ENCODE results near the gene FTO. TPM values are rescaled to one million over a fixed set of nuclear protein-coding genes. Genes with fewer than 3 reads are reported as not detected.

FTO gene
- total RNA-seq, 1 donor from 2014 or later: 97.3 TPM

GRCh38 chr16:53779186-53779585, 75.2 kb downstream of the FTO start:
- DNase-seq (ENCODE audit: extremely low read depth, low read depth, low spot score): no peak

- no peak for DNase-seq (ENCODE audit: extremely low read depth, low read depth, low spot score)
These were observed 76.1 kb downstream of the FTO start for GRCh38 chr16:53780051-53780450.

GRCh38 chr16:53781023-53781605, 77.2 kb downstream of the FTO start:
- DNase-seq (ENCODE audit: extremely low read depth, low read depth, low spot score): no peak

DNA sequence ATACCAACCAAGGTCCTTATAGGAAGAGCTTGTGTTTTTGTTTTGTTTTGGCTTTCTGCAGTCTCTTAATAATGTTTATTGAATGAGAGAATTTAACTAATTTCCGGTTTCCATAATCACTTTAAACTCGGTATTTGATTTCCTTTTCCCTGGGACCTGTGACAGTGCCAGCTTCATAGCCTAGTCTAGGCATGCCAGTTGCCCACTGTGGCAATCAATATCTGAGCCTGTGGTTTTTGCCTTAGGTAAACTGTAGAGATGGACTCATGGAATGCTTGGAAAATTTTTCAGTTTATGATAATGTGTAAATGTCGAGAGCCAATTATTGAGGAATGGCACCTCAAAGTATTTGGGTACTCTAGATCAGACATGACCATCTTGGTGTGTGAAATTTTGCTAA, 78.2 kb downstream of the FTO start:
- no peak for DNase-seq (ENCODE audit: extremely low read depth, low read depth, low spot score)

- DNase-seq (ENCODE audit: extremely low read depth, low read depth, low spot score): no peak
These were observed 80.3 kb downstream of the FTO start for GRCh38 chr16:53784291-53784690.

DNA sequence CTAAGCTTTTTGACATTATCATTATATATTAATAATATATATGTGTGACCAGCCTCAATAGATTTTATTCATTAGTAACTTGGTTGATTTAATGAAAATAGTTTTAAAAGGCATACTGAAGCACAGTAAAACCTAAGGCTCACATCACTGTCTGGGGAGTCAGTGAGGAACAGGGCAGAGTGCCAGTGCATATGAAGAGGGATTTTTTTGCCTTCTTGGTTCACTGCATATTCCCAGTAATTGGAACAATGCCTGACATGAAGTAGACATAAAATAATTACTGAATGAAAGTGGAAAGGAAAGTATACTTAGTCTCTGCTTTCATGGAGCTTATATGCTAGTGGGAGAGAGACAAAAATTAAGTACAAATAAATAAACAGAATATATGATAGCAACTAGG, 81.1 kb downstream of the FTO start:
- DNase-seq (ENCODE audit: extremely low read depth, low read depth, low spot score): no peak

GRCh38 chr16:53785916-53786315, 82.0 kb downstream of the FTO start:
- no peak for DNase-seq (ENCODE audit: extremely low read depth, low read depth, low spot score)

DNA sequence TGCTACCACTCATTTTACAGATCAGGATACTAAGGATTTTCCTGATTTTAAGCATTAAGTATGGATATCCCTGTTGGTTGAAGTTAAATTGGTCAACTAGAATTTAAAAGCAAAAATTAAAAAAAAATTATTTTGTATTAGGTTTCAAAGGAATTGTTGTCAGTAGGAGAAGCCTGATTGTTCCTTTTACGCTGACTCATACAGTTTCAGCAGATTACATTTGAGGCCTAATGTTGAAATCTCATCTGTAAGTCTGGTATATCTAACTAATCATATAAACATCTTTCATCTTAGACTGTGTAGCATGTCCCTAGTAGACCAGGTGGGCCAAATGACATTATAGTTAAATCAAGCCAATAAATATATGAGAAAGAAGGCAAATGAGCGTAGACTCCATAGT, 83.5 kb downstream of the FTO start:
- no peak for DNase-seq (ENCODE audit: extremely low read depth, low read depth, low spot score)

- no peak for DNase-seq (ENCODE audit: extremely low read depth, low read depth, low spot score)
These were observed 85.2 kb downstream of the FTO start for GRCh38 chr16:53789137-53789536.

DNA sequence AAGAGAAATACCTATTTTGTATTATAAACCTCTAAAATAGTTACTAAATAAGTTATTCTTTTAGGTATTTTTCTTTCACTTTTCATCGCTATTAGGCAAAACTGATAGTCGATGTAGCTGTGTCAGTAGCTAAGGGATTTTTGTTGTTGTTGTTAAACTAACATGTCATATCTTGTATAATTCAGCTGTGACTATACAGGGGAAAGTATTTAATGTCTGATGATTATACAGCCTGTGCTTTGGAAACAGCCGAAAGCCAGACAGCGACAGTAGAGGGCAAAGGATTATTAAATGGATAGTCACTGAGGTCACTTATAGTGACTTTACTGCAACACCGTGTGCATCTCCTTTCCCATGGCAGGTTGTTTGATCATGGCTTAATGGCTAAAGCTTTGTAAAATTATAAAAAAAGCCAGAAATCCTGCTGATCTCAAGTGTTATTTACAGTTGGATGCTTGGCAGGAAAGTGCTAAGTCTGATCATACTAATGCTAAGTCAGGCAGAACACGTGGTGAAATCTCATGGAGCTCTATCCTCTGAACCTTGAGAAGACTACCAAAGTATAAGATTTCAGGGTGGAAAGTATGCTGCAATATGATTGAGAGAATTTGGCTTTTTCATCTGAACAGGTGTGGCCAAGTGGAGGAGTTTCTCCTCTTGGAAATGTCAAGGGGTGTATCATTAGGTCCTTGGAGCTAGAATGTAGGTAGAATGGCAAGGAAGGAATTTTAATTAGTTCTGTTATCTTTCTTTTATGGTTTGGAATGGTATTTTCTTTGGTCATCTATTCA, 88.4 kb downstream of the FTO start:
- DNase-seq (ENCODE audit: extremely low read depth, low read depth, low spot score): no peak

- no peak for DNase-seq (ENCODE audit: extremely low read depth, low read depth, low spot score)
These were observed 99.5 kb downstream of the FTO start for GRCh38 chr16:53803451-53803850.

DNA sequence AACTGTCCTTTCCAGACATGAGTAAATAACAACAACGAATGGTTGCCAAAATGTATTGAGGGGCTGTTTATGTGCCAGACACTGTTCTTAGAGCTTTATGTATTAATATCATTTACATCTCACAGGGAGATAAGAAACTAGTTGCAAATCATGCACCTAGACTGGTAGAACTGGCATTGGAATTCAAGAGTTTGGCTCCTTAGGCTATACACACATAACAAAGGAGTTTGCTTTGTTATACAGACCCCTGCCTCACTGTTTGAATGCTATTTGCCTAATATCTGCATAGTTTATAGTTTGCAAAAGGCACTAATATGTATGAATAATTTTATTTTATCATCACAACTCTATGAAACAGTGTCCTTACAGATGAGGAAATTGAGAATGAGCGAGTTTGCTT, 100.0 kb downstream of the FTO start:
- no peak for DNase-seq (ENCODE audit: extremely low read depth, low read depth, low spot score)

- DNase-seq (ENCODE audit: extremely low read depth, low read depth, low spot score): no peak
These were observed 100.5 kb downstream of the FTO start for GRCh38 chr16:53804467-53804866.

GRCh38 chr16:53805113-53805512, 101.2 kb downstream of the FTO start:
- no peak for DNase-seq (ENCODE audit: extremely low read depth, low read depth, low spot score)

DNA sequence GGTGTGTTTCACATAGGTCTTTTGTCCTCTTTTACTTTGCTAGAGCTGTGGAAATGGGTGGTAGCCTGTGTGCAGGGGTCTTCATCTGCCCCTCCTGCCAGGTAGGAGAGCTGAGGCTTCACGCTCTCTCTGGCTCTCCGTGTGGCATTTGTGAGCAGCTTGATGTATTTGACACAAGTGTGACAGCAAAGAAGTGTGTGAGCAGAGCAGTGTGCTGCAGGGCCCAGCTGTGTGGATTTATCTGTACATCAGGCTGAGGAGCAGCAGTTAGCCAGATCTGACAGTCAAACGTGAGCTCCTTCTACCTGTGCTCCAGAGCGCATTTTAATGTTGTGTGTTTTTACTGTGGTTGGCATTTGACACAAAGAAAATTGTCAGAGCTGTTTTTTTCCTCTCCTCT, 101.8 kb downstream of the FTO start:
- DNase-seq (ENCODE audit: extremely low read depth, low read depth, low spot score): no peak

DNA sequence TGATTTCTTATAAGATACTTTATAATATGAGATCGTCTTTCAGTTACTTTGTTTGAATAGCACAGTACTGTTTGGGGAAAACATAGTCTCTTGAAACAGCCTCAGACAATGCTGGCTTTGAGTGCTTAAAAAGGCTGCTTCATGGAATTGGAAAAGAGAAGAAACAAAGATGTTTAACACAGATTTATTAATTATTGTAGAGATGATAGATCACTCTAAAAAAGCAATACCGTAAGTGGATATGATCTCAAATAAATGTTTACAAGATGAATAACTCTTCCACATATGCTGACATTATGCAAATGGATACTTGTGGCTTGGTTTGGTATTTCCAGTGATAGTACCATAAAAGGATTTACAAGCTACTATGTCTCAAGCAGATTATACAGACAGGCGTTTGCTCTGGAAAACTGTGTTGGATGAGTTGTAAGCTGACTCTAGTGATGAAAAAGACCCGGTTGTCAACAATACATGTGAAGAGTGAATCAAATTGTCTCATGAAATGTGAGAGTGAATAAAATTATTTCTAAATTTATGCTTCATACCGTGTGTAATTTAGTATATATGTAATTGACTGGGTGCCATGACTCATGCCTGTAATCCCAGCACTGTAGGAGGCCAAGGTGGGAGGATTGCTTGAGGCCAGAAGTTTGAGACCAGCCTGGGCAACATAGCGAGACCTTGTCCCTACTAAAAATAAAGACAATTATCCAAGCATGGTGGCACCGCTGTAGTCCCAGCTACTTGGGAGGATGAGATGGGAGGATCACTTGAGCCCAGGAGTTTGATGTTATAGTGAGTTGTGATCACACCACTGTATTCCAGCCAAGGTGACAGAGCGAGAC, 105.4 kb downstream of the FTO start:
- DNase-seq (ENCODE audit: extremely low read depth, low read depth, low spot score): no peak

DNA sequence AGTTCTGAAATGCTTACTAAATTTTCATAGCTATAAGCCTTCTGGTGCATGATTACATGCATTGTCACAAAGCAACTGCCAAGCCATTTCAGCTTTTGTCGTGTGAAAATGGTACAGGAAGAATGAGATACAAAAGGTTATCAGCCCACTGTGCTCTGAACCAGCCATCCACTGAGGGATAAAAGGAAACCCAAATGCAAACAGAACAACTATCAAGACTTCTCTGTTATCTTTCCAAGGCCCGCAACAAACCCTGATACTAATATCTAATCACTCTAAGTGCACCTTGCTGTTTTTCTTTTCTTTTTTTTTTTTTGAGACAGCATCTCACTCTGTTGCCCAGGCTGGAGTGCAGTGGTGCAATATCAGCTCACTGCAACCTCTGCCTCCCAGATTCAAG, 109.0 kb downstream of the FTO start:
- no peak for DNase-seq (ENCODE audit: extremely low read depth, low read depth, low spot score)

DNA sequence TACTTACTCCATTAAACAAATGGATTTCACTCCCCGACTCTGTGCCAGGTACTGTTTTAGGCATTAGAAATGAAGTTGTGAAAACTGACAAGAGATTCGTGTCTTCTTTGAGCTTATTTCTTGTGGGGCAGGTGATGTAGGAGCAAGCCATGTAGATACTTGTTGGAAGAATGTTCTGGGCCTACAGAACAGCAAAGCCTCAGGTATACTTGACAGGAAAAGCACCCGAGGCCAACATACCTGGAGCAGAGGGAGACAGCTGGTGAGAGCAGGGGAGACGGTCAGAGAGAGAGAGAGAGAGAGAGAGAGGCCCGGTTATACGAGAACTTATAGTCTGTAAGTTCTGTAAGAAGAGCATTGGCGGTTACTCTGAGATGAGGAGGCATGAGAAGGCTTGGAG, 110.8 kb downstream of the FTO start:
- no peak for DNase-seq (ENCODE audit: extremely low read depth, low read depth, low spot score)

DNA sequence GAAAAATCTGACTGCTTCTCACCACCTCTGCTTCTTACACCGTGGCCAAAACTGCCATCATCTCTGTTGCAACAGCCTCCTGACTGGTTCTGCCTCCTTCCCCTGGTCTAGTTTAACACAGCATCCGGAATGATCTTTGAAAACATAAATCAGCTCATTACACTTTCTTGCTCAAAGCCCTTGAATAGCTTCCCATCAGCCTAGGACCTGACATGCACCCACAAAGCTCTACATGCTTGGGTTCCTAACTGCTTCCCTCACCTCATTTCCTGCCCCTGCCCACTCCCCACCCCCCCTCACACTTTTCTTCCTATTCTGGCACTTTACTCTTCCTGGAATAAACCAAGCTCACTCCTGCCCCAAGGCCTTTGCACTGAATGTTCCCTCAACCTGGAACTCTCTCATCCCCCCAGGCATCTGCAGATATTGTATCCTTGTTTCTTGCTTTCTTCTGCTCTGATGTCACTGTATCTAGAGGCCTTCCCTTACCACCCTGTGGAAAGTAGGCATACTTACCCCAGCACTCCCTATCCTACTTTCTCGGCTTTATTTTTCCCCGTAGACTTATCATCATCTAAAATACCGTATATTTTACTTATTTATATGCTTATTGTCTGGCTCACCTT, 112.4 kb downstream of the FTO start:
- no peak for DNase-seq (ENCODE audit: extremely low read depth, low read depth, low spot score)

- peak; percentile 33 for DNase-seq (ENCODE audit: extremely low read depth, low read depth, low spot score)
These were observed 113.3 kb downstream of the FTO start for GRCh38 chr16:53817117-53817755.
